NOMO-1 (cell line): ENCODE data around the gene TNFRSF9.

ENCODE experiments used
- DNase-seq, 2 experiments: peaks; one replicate each; lab custom pipeline; 2025; ENCODE audit not compliant: unreplicated experiment in 2 of 2; lab: John Stamatoyannopoulos, UW

The TNFRSF9 gene

GRCh38 chr1:7878027-7878426 lies 62.6 kb downstream of the TNFRSF9 start:
- DNase-seq = no peak

DNA sequence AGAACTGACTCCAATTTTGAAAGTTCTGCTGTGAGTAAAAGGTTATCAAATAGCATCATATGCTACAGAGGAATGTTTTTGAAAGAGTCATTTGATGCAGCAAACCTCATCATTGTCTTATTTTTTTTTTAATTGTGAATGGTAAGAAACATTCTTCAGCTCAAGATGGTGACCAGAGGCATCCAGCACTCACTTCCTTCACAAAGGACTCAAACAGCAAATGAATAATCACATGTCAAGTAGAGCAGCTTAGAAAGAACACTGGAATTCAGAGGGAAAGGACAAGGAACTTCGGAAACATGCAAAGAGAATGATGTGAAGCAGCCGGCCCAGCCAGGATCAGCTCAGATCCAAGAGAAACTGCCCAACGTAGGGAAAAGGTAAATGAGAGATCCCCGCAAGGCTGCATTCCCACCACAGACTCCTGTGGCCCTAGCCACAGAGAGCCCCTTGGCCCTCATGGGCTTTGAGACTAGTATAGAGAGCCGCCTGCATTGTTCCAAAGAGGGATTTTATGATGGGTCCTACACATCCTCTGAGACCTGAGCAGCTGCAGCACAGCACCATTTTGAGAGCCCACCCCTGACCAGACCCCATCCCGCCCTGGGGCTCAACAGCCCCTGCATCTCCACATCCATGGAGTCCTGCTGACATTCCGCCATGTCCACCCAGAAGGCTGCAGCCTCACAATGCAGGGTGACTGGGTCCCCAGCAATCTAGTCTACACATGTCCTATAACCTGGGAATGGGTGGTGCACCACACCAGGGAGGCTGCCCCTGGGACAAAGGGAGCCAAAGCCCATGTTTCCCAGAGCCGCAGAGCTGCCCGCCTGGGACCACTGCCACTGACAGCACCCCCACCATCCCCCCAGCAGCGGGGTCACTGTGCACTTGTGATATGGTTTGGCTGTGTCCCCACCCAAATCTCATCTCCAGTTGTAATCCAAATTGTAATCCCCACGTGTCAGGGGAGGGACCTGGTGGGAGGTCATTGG lies 66.5 kb downstream of the TNFRSF9 start:
- DNase-seq = no peak

DNA sequence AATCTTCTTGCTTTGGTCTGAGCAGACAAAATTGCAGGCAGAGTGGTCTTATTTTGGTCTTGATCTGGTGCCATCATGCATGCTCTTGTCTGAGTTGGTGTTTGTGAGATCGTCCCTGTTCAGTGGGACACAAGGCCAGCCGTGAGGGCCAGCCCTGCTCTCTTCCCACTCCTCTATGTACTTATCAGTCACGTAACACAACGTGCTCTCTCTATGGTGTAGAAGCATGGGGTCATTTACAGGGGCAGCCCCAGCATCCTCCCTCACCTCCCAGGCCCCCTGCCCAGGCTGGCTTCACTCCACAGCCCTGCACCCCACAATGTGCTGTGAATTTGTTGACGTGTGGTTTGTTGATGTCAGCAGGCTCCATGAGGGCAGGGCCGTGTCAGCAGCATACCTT lies 69.5 kb downstream of the TNFRSF9 start:
- no peak for DNase-seq

- DNase-seq = no peak
Measured at GRCh38 chr1:7869136-7869920, 71.3 kb downstream of the TNFRSF9 start.

GRCh38 chr1:7868070-7868780 lies 72.4 kb downstream of the TNFRSF9 start:
- no peak for DNase-seq

GRCh38 chr1:7865978-7866377 lies 74.7 kb downstream of the TNFRSF9 start:
- no peak for DNase-seq
